ENCODE measurements around the gene HOXA7.

DNA sequence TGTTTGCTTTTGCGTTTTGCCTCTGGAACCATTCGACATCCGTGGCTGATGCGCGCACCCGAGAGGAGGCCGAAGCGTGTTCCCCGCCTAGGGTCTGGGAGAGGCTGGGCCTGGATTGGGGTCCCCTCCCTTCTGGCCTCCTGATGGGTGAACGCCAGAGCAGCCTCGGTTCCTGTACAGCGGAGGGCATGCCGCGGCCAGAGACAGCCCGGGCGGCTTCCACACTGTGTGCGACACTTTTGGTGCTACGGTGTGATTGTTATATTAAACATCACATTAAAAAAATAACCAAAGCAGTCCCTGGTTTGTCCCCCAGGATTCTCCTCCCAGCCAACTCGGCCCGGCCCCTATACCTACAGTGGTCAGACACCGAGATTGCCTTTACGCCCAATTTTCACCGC, 3.7 kb upstream of the HOXA7 start:
- TF ChIP-seq, protein P1, sequence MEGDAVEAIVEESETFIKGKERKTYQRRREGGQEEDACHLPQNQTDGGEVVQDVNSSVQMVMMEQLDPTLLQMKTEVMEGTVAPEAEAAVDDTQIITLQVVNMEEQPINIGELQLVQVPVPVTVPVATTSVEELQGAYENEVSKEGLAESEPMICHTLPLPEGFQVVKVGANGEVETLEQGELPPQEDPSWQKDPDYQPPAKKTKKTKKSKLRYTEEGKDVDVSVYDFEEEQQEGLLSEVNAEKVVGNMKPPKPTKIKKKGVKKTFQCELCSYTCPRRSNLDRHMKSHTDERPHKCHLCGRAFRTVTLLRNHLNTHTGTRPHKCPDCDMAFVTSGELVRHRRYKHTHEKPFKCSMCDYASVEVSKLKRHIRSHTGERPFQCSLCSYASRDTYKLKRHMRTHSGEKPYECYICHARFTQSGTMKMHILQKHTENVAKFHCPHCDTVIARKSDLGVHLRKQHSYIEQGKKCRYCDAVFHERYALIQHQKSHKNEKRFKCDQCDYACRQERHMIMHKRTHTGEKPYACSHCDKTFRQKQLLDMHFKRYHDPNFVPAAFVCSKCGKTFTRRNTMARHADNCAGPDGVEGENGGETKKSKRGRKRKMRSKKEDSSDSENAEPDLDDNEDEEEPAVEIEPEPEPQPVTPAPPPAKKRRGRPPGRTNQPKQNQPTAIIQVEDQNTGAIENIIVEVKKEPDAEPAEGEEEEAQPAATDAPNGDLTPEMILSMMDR (conservative IDR thresholded peaks at IDR 0.05; ENCODE audit: low read depth in 2 of 2): no peak
- TF ChIP-seq EZH2phosphoT487 (IDR thresholded peaks at IDR 0.05; ENCODE audit: unreplicated experiment) (peak; percentile 64), EZH2 (IDR thresholded peaks at IDR 0.05; ENCODE audit: low read depth, unreplicated experiment) (peak; percentile 35), POLR2AphosphoS5 (IDR thresholded peaks at IDR 0.05; ENCODE audit: low read depth) (no peak)
- TF ChIP-seq, protein P2, sequence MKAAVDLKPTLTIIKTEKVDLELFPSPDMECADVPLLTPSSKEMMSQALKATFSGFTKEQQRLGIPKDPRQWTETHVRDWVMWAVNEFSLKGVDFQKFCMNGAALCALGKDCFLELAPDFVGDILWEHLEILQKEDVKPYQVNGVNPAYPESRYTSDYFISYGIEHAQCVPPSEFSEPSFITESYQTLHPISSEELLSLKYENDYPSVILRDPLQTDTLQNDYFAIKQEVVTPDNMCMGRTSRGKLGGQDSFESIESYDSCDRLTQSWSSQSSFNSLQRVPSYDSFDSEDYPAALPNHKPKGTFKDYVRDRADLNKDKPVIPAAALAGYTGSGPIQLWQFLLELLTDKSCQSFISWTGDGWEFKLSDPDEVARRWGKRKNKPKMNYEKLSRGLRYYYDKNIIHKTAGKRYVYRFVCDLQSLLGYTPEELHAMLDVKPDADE (IDR thresholded peaks at IDR 0.05): no peak

Measured in GM23338 (cell line).